GM13976 (cell line): ENCODE measurements around the gene SLC35C1.
"Not testable (repeated sequence)": the region's sequence is repeated elsewhere in the genome, so short reads cannot be mapped to it uniquely, and the experiment has no call there.

Experiments
- DNase-seq: peaks from one replicate; pipeline ENCODE4 v3.0.0; 2012; ENCODE audit warnings: low spot score
- in situ Hi-C: fragments of 300-500 bp; cut with MboI; formaldehyde crosslinking; loops from one replicate; pipeline ENCODE4 v1.12.0; 2022; ENCODE audit warnings: low sequenced_read_pairs, mixed read lengths, inconsistent platforms; ENCODE audit not compliant: unreplicated experiment
- TF ChIP-seq, protein P1 (sequence below): IDR thresholded peaks from 2 replicates; pipeline ENCODE4 v1.5.1; 2012; ENCODE audit warnings: borderline replicate concordance, mild to moderate bottlenecking; ENCODE audit not compliant: insufficient read depth; ENCODE audit errors: extremely low read depth, missing control alignments, control extremely low read depth

The SLC35C1 gene

DNA sequence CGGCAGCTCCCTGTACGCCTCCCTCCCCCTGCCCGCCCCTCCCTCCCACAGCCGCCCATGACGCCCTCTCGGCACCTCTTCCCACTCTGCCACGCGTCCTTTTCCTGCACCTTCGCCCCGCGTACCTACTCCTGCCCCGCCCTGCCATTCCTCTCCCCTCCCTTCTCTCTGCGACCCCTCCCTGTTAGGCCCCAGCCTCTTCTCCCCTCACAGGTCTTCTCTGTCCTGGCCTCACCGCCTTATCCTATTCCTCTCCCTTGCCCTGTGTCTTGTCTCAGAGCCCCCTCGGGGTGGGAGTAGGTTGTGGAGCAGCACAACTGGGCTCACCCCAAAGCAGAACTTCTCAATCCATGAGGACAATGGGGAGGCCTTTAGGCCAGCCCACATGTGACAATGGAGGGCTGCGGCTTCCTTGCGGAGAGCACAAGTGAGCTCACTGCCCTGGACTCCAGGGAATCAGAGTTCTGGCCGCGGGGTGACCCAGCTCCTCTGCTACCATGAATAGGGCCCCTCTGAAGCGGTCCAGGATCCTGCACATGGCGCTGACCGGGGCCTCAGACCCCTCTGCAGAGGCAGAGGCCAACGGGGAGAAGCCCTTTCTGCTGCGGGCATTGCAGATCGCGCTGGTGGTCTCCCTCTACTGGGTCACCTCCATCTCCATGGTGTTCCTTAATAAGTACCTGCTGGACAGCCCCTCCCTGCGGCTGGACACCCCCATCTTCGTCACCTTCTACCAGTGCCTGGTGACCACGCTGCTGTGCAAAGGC is 539 bp downstream of the SLC35C1 start:
- TF ChIP-seq, protein P1, sequence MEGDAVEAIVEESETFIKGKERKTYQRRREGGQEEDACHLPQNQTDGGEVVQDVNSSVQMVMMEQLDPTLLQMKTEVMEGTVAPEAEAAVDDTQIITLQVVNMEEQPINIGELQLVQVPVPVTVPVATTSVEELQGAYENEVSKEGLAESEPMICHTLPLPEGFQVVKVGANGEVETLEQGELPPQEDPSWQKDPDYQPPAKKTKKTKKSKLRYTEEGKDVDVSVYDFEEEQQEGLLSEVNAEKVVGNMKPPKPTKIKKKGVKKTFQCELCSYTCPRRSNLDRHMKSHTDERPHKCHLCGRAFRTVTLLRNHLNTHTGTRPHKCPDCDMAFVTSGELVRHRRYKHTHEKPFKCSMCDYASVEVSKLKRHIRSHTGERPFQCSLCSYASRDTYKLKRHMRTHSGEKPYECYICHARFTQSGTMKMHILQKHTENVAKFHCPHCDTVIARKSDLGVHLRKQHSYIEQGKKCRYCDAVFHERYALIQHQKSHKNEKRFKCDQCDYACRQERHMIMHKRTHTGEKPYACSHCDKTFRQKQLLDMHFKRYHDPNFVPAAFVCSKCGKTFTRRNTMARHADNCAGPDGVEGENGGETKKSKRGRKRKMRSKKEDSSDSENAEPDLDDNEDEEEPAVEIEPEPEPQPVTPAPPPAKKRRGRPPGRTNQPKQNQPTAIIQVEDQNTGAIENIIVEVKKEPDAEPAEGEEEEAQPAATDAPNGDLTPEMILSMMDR, result no peak
- in situ Hi-C loops, result no loop called here
- DNase-seq, result no peak

DNA sequence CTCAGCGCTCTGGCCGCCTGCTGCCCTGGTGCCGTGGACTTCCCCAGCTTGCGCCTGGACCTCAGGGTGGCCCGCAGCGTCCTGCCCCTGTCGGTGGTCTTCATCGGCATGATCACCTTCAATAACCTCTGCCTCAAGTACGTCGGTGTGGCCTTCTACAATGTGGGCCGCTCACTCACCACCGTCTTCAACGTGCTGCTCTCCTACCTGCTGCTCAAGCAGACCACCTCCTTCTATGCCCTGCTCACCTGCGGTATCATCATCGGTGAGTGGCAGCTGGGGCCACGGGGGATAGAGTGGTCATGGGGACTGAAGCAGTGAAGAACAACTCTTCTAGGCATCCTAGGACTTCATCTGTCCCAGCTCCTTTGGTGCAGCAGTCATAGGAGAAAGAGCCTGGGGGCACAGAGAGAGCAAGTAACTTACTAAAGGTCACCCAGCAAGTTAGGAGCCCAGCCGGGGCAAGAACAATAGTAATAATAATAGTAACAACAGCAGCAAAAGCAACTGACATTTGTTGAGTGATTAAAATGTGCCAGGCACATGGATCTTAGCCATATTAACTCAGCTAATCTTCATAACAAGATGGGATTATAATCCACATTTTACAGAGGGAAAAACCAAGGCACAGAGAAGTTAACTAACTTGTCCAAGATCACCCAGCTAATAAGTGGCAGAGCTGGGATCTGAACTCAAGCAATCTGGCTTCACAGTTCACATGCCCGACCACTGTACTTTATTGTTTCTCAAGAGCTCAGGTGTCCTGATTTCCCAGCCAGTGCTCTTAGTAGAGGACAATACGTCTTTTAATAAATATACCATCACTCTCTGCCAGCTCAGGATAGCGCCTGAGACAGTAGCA is 1.4 kb downstream of the SLC35C1 start:
- no peak for DNase-seq
- in situ Hi-C loops, result no loop called here
- TF ChIP-seq, protein P1, result no peak

DNA sequence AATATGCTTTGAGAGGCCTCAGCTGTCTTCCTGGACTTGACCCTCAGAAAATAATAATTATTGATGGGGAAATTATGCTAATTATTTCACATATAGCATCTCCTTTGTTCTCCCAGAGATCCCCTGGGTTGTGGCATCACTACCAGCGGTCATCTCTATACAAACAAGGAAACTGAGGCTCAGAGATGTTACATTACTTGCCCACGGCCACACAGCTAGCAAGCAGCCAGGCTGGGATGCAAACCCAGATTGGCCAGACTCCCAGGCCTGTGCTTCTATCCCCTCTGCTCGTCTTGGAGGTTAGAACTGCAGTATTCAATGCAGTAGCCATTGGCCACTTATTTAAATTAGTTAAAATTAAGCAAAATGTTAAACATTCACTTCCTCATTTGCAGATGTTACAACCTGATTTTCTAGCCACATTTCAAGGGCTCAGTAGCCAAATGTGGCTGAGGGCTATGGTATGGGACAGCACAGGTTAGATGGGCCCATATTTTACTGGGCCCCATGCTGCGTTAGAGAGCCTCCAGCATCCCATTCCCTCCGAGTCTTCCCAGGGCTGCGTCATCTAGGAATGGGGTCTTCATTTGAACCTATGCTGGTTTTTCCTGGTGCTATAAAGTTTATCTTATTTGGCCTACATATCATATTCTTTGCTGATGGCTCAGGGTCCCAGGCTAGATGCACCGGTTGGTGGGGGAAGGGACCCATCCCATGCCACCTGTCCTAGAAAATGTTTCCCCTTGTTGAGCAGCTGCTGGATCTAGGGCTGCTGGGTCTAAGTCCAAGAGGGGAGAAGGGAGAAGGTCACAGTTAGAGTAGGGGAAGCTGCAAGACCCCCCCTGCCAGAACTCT is 2.2 kb downstream of the SLC35C1 start:
- in situ Hi-C loops, result no loop called here
- TF ChIP-seq, protein P1, result no peak
- no peak for DNase-seq

DNA sequence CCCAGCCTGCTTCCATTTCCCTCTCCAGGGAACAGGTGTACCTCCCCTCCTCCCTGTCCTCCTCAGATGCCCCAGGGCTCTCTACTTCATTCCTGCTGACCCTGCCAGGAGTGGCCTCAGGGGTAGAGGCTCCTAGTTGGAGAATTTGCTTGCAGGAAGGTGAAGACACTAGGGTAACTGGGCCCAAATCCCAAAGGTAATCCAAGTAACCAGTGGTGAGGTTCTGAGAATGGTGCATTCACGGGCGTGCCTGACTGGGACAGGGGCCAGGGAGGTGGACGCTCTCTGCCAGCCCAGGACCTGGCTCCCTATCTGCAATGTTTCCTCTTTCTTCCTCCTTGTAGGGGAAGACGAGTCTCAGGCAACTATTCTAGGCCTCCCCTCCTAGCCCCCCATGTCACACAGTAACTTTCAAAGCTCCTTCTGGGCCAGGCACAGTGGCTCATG is 2.9 kb downstream of the SLC35C1 start:
- DNase-seq, result no peak
- TF ChIP-seq, protein P1, result no peak
- in situ Hi-C loops, result no loop called here

DNA sequence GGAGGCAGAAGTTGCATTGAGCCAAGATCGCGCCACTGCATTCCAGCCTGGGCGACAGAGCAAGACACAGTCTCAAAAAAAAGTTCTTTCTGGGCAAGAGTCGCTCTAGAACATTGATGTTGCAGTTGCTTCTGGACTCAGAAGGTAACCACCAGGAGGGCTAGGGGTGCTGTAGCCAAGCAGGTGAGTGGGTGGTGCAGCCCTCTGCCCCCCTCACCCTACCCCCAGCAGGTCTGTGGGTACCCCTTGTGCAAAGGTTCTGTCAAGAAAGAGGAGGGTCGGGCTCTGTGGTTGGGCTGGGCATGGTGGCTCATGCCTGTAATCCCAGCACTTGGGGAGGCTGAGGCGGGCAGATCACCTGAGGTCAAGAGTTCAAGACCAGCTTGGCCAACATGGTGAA is 3.5 kb downstream of the SLC35C1 start:
- in situ Hi-C loops, DNase-seq: not testable (repeated sequence)

DNA sequence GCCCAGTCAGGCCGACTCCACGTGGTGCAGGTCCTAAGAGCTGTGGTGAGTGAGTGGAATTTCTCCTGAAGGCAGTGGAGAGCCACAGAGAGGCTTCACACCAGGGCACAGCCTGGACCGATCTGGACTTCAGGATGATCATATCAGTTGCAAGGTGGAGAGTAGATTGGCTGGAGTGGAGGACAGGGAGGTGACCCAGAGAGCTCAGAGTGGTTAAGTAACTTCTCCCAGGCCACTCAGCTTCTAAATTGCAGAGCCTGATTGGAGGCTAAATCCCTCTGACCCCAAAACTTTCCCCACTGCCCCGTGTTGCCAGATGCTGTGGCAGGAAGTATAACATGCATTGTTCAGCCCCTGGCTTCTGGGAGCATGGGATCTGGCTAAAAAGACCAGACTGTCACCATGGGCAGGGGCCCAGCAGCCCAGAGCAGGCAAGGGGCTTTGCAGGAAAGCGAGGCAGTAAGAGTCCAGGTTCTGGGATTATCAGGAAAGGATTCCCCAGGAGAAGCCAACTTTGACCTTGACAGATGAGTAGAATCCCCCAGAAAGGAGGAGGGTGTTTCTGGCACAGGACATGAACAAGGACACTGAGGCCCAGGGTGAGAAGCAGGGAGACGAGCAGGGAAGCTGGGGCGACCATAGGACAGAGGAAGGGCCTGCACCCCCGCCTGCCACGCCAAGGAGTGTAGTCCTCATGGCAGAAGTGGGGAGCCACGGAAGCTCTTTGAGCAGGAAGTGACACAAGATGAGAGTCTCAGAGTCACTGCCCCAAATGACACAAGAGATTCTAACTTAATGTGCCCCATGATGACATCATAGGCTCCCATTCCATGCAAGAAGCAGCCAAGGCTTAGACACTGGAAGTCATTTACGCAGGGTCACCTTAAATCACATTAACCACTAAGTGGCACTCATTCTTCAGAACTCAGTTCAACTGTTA is 4.8 kb downstream of the SLC35C1 start:
- in situ Hi-C loops, result no loop called here
- TF ChIP-seq, protein P1, result no peak
- no peak for DNase-seq
